ENCODE measurements around the gene CYB561D1.

The CYB561D1 gene

DNA sequence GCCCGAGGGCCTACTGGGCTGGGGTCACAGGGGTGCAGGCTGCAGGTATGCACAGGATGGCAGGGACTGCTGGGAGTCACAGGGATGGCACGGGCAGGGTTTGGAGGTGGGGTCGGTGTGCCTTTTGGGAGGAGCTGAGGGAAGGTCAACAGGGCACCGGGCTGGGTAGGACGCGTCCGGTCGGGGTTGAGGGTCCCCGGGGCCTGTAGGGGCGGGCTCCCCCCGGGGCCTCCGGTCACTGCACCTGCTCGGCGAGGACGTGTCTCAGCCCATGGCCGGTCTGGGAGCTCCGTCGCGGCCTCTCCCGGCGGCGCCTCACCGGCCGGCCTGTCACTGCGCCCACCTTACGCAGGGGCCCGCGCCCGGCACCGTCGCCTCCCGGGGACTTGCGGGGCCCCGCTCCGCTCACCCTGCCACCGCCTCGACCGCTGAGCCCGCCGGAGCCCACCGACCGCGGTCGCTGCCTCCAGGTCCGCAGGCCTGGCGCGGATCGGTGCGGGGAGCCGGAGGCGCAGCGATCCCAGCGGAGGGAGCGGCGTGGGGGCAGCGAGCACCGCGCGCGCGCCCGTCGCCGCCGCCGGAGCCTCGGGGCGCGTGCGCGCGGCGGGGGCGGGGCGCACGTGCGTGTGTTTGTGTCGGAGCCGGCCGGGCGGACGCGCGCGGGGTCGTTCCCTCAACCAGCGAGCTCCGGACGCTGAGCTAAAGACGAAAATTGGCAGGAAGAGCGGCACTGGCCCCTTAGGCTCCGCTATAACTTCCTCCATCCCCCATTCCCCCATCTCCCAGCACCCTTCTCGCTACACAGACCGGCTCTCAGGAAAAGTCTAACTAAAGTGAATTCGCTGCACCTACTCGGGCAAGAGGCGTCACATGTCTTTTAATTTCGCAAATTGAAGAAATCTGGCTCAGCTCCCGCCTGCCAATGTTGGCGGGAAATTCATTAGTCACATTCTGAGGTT is 15.6 kb downstream of the CYB561D1 start, which contains the start of gene AMIGO1:
Gene AMIGO1 (minus strand): TSS at position 552 of the 959 bp plus-strand sequence. CDS start 815 bp downstream, outside the sequence.
- ATAC-seq = peak; percentile 66
- TF ChIP-seq, protein P1, sequence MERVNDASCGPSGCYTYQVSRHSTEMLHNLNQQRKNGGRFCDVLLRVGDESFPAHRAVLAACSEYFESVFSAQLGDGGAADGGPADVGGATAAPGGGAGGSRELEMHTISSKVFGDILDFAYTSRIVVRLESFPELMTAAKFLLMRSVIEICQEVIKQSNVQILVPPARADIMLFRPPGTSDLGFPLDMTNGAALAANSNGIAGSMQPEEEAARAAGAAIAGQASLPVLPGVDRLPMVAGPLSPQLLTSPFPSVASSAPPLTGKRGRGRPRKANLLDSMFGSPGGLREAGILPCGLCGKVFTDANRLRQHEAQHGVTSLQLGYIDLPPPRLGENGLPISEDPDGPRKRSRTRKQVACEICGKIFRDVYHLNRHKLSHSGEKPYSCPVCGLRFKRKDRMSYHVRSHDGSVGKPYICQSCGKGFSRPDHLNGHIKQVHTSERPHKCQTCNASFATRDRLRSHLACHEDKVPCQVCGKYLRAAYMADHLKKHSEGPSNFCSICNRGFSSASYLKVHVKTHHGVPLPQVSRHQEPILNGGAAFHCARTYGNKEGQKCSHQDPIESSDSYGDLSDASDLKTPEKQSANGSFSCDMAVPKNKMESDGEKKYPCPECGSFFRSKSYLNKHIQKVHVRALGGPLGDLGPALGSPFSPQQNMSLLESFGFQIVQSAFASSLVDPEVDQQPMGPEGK (CRISPR knock-in tag; IDR thresholded peaks at IDR 0.05; ENCODE audit: borderline replicate concordance) = no peak

GRCh38 chr1:109513110-109513710 is 19.3 kb downstream of the CYB561D1 start:
- TF ChIP-seq GLIS3 (CRISPR knock-in tag; IDR thresholded peaks at IDR 0.05) (no peak), TCF4 (CRISPR knock-in tag; IDR thresholded peaks at IDR 0.05; ENCODE audit: borderline replicate concordance) (no peak), ZNF8 (CRISPR knock-in tag; IDR thresholded peaks at IDR 0.05) (no peak), ZNF70 (CRISPR knock-in tag; IDR thresholded peaks at IDR 0.05) (no peak), SNAI2 (CRISPR knock-in tag; IDR thresholded peaks at IDR 0.05) (no peak), TSHZ2 (CRISPR knock-in tag; IDR thresholded peaks at IDR 0.05) (no peak), RARB (CRISPR knock-in tag; IDR thresholded peaks at IDR 0.05) (no peak), CSDC2 (CRISPR knock-in tag; IDR thresholded peaks at IDR 0.05) (no peak), ZNF565 (CRISPR knock-in tag; conservative IDR thresholded peaks at IDR 0.05; ENCODE audit: low read depth) (no peak), ESRRG (CRISPR knock-in tag; IDR thresholded peaks at IDR 0.05) (no peak), ARNTL (CRISPR knock-in tag; IDR thresholded peaks at IDR 0.05; ENCODE audit: borderline replicate concordance, low read depth) (no peak), ISL1 (CRISPR knock-in tag; IDR thresholded peaks at IDR 0.05) (no peak), PPARA (CRISPR knock-in tag; IDR thresholded peaks at IDR 0.05; ENCODE audit: borderline replicate concordance) (no peak)
- TF ChIP-seq, protein P1 (CRISPR knock-in tag; IDR thresholded peaks at IDR 0.05; ENCODE audit: borderline replicate concordance) = no peak
- TF ChIP-seq, protein P2, sequence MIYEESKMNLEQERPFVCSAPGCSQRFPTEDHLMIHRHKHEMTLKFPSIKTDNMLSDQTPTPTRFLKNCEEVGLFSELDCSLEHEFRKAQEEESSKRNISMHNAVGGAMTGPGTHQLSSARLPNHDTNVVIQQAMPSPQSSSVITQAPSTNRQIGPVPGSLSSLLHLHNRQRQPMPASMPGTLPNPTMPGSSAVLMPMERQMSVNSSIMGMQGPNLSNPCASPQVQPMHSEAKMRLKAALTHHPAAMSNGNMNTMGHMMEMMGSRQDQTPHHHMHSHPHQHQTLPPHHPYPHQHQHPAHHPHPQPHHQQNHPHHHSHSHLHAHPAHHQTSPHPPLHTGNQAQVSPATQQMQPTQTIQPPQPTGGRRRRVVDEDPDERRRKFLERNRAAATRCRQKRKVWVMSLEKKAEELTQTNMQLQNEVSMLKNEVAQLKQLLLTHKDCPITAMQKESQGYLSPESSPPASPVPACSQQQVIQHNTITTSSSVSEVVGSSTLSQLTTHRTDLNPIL (CRISPR knock-in tag; IDR thresholded peaks at IDR 0.05; ENCODE audit: low read depth) = no peak
- TF ChIP-seq, protein P3, sequence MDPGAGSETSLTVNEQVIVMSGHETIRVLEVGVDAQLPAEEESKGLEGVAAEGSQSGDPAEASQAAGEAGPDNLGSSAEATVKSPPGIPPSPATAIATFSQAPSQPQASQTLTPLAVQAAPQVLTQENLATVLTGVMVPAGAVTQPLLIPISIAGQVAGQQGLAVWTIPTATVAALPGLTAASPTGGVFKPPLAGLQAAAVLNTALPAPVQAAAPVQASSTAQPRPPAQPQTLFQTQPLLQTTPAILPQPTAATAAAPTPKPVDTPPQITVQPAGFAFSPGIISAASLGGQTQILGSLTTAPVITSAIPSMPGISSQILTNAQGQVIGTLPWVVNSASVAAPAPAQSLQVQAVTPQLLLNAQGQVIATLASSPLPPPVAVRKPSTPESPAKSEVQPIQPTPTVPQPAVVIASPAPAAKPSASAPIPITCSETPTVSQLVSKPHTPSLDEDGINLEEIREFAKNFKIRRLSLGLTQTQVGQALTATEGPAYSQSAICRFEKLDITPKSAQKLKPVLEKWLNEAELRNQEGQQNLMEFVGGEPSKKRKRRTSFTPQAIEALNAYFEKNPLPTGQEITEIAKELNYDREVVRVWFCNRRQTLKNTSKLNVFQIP (CRISPR knock-in tag; IDR thresholded peaks at IDR 0.05; ENCODE audit: borderline replicate concordance, low read depth) = no peak
- TF ChIP-seq, protein P4, sequence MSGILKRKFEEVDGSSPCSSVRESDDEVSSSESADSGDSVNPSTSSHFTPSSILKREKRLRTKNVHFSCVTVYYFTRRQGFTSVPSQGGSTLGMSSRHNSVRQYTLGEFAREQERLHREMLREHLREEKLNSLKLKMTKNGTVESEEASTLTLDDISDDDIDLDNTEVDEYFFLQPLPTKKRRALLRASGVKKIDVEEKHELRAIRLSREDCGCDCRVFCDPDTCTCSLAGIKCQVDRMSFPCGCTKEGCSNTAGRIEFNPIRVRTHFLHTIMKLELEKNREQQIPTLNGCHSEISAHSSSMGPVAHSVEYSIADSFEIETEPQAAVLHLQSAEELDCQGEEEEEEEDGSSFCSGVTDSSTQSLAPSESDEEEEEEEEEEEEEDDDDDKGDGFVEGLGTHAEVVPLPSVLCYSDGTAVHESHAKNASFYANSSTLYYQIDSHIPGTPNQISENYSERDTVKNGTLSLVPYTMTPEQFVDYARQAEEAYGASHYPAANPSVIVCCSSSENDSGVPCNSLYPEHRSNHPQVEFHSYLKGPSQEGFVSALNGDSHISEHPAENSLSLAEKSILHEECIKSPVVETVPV (CRISPR knock-in tag; IDR thresholded peaks at IDR 0.05) = no peak
- ATAC-seq = no peak

Measured in SK-N-SH treated with all-trans-retinoic acid at 6 μM for 48 hours (cell line).